K562 (cell line): ENCODE data around the gene EDARADD. TPM values are rescaled to one million over a fixed set of nuclear protein-coding genes. Genes with fewer than 3 reads are reported as not detected.

Source experiments
- AFF1 ChIP-seq, 2 experiments: fragments of 450-650 bp; IDR thresholded peaks; 2 replicates each; pipeline ENCODE4 v1.6.1; 2018; ENCODE audit warnings: mild to moderate bottlenecking in 2 of 2, low read depth in 1 of 2; ENCODE audit not compliant: partially characterized antibody in 2 of 2
- ARID1B ChIP-seq: fragments of 450-650 bp; IDR thresholded peaks from 2 replicates; pipeline ENCODE4 v1.6.1; 2016; ENCODE audit warnings: antibody characterized with exemption, mild to moderate bottlenecking, inconsistent platforms
- CXXC5 ChIP-seq: fragments of 250-450 bp; sonication (Bioruptor Pico); IDR thresholded peaks from 2 replicates; pipeline ENCODE4 v1.8.0; 2022; ENCODE audit warnings: inconsistent platforms, mild to moderate bottlenecking, moderate library complexity
- DMBX1 ChIP-seq: fragments of 250-450 bp; sonication (Bioruptor Pico); IDR thresholded peaks from 2 replicates; pipeline ENCODE4 v1.8.0; 2022; ENCODE audit warnings: inconsistent platforms, mild to moderate bottlenecking, moderate library complexity, borderline replicate concordance
- ELF2 ChIP-seq: fragments of 250-450 bp; sonication (Bioruptor Pico); IDR thresholded peaks from 2 replicates; pipeline ENCODE4 v1.5.0; 2021; ENCODE audit warnings: mild to moderate bottlenecking
- FOXA3 ChIP-seq, 2 experiments: fragments of 450-650 bp in 1 of 2; sonication (generic) in 1 of 2; formaldehyde crosslinking; IDR thresholded peaks in 1 of 2; conservative IDR thresholded peaks in 1 of 2; 2 replicates each; pipeline versions ENCODE4 v1.4.0 to v1.8.0; 2020 to 2022; ENCODE audit warnings: mild to moderate bottlenecking in 2 of 2, missing genetic modification reagents in 1 of 2
- FOXO4 ChIP-seq: fragments of 450-650 bp; formaldehyde crosslinking; IDR thresholded peaks from 2 replicates; pipeline ENCODE4 v1.4.0; 2020; ENCODE audit warnings: mild to moderate bottlenecking, moderate library complexity
- HDAC8 ChIP-seq: fragments of 450-650 bp; IDR thresholded peaks from 2 replicates; pipeline ENCODE4 v1.6.1; 2016; ENCODE audit warnings: mild to moderate bottlenecking, missing genetic modification characterization, moderate library complexity, missing compliant biosample characterization
- HES1 ChIP-seq: fragments of 450-650 bp; IDR thresholded peaks from 2 replicates; pipeline ENCODE4 v1.6.1; 2016; ENCODE audit warnings: low read depth, mild to moderate bottlenecking, moderate library complexity
- HLTF ChIP-seq: fragments of 450-650 bp; IDR thresholded peaks from 2 replicates; pipeline ENCODE4 v1.6.1; 2016
- RBM39 ChIP-seq: fragments of 200-400 bp; formaldehyde crosslinking; optimal IDR thresholded peaks from 2 replicates; pipeline ENCODE3; 2018; ENCODE audit warnings: low read depth, low read length
- SAFB ChIP-seq: fragments of 200-400 bp; formaldehyde crosslinking; IDR thresholded peaks from 2 replicates; pipeline ENCODE4 v1.6.1; 2017; ENCODE audit warnings: low read depth, low read length, borderline replicate concordance
- SOX6 ChIP-seq: fragments of 450-650 bp; IDR thresholded peaks from 2 replicates; pipeline ENCODE4 v1.6.1; 2014; ENCODE audit warnings: mild to moderate bottlenecking
- TARDBP ChIP-seq: fragments of 450-650 bp; IDR thresholded peaks from 2 replicates; pipeline ENCODE4 v1.6.1; 2016
- TFAP4 ChIP-seq: sonication (generic); formaldehyde crosslinking; IDR thresholded peaks from 2 replicates; pipeline ENCODE4 v1.8.0; 2022; ENCODE audit warnings: missing genetic modification reagents, mild to moderate bottlenecking, moderate library complexity, borderline replicate concordance
- ZBTB9 ChIP-seq: fragments of 450-650 bp; formaldehyde crosslinking; IDR thresholded peaks from 2 replicates; pipeline ENCODE4 v1.4.0; 2020; ENCODE audit warnings: mild to moderate bottlenecking, moderate library complexity
- ZNF24 ChIP-seq: fragments of 450-650 bp; IDR thresholded peaks from 2 replicates; pipeline ENCODE4 v1.6.1; 2016
- ZNF408 ChIP-seq: fragments of 250-450 bp; sonication (Bioruptor Pico); IDR thresholded peaks from 2 replicates; pipeline ENCODE4 v1.4.0; 2020; ENCODE audit warnings: low read depth, mild to moderate bottlenecking, moderate library complexity
- ZNF668 ChIP-seq: fragments of 250-450 bp; sonication (Bioruptor Pico); IDR thresholded peaks from 2 replicates; pipeline ENCODE4 v1.8.0; 2022; ENCODE audit warnings: mild to moderate bottlenecking, inconsistent platforms
- polyA plus RNA-seq, 8 experiments: library from polyadenylated mRNA; depleted of rRNA in 4 of 8; stranded (reverse) in 5 of 8; unstranded in 3 of 8; fragments of >200 nt; fragmentation: Nextera tagmentation in 2 of 8; fragmentation: Illumina TruSeq in 1 of 8; extraction: Ambion mirVana in 2 of 8; extraction: Trizol in 1 of 8; gene quantifications; 2 replicates each; pipeline versions ENCODE4 v1.2.1 to v1.2.3, GENCODE V29; 2011 to 2014; ENCODE audit warnings: inconsistent platforms in 1 of 8, missing spikeins in 1 of 8
- total RNA-seq, 7 experiments: library from RNA; depleted of rRNA in 6 of 7; stranded (reverse); fragments of >200 nt in 6 of 7; fragmentation: Illumina TruSeq in 2 of 7; extraction: Trizol in 2 of 7; gene quantifications; 2 replicates each; pipeline versions ENCODE4 v1.2.1 to v1.2.3, GENCODE V29; 2011 to 2021; ENCODE audit warnings: low replicate concordance in 1 of 7

Gene EDARADD
- total and polyA plus RNA-seq, 9 of the 15 experiments (the other 6 are each of a cell fraction or from before 2014, with no cell fraction given): 0.46 to 32.4 (median 20.6) TPM

GRCh38 chr1:236524142-236524894 is 130.2 kb downstream of the EDARADD start (continued):
- TF ChIP-seq AFF1 (IDR thresholded peaks at IDR 0.05; ENCODE audit: low read depth in 1 of 2, partially characterized antibody in 2 of 2) (peak in 1 of 2 experiments; percentile 54), CXXC5 (CRISPR knock-in tag) (peak; percentile 78), HLTF (no peak), TARDBP (no peak), TFAP4 (CRISPR knock-in tag) (0 out of 2 replicates have a peak, but pooled peaks have one; percentile 0), DMBX1 (CRISPR knock-in tag) (peak; percentile 42; the same call in 1 of the 2 replicates), ZNF24 (no peak), FOXO4 (CRISPR knock-in tag) (no peak), ARID1B (peak; percentile 32; the same call in 1 of the 2 replicates), ZBTB9 (CRISPR knock-in tag) (peak; percentile 36; the same call in 1 of the 2 replicates), FOXA3 (CRISPR knock-in tag; conservative IDR thresholded peaks at IDR 0.05 in 1 of 2, IDR thresholded peaks at IDR 0.05 in 1 of 2) (peak in 1 of 2 experiments; percentile 55; a peak in 1 of 4 replicates), HDAC8 (tag) (no peak), ZNF668 (CRISPR knock-in tag) (no peak), HES1 (no peak), RBM39 (no peak), SAFB (0 out of 2 replicates have a peak, but pooled peaks have one; percentile 10), ELF2 (0 out of 2 replicates have a peak, but pooled peaks have one; percentile 55), ZNF408 (no peak), SOX6 (0 out of 2 replicates have a peak, but pooled peaks have one; percentile 49)
